SIG-M5 (cell line): ENCODE measurements around the gene PIGS.
"Not testable (repeated sequence)": the region's sequence is repeated elsewhere in the genome, so short reads cannot be mapped to it uniquely, and the experiment has no call there.

Source experiments
- DNase-seq: peaks from one replicate; lab custom pipeline; 2025; lab: John Stamatoyannopoulos, UW

PIGS gene

GRCh38 chr17:28529013-28529400 lies 42.3 kb downstream of the PIGS start:
- no peak for DNase-seq

DNA sequence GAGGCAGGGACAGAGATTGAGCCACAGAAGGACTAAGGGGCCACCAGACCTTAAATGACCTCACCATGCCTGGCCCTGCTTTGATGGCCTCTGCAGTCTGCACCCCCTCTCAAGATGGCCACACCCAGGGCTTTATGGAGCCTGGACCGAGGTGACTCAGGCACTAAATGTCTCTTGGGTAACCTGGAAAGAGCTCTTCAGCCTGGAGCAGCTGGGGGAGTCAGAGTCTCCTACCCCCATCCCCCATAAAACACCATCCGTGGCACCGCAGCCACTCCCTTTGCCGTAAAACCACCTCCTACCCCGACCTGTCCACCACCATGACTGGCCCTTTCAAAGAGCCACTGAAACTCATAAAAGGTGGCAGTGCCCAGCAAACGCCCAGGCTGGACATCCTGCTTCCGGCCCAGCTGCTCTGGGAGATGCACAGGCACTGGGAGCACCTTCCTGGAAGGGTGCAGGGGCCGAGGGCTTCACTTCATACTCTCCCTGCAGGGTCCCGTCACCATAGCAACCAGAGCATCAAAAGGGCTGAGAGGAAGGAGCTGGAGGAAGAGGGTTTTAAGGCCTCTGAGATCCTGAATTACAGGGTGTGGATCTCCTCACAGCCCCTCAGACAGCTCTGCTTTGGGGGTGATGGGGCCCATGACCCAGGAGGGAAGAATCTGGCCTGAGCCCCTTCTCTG lies 42.9 kb downstream of the PIGS start:
- DNase-seq = no peak

GRCh38 chr17:28527859-28528258 lies 43.5 kb downstream of the PIGS start:
- no peak for DNase-seq

- DNase-seq = no peak
Measured at GRCh38 chr17:28527181-28527681, 44.1 kb downstream of the PIGS start.

DNA sequence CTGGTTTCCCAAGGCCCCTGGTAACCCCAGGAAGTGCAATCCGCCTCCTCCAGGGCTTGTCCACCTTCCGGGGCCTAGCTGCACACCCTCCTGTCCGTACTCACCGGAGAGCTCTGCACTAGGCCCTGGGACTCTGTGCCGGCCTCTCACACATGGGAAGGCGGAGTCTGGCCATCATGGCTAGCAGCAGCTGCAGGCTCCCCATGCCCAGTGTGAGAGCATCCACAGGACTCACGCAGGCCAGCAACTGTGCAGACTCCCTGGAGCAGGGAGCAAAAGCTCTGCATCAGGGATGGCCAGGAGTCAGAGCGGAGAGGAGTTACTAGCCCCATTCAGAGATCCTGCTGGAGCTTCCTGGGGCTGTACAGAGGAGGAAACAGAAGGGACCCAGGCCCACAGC lies 44.9 kb downstream of the PIGS start:
- DNase-seq = no peak

DNA sequence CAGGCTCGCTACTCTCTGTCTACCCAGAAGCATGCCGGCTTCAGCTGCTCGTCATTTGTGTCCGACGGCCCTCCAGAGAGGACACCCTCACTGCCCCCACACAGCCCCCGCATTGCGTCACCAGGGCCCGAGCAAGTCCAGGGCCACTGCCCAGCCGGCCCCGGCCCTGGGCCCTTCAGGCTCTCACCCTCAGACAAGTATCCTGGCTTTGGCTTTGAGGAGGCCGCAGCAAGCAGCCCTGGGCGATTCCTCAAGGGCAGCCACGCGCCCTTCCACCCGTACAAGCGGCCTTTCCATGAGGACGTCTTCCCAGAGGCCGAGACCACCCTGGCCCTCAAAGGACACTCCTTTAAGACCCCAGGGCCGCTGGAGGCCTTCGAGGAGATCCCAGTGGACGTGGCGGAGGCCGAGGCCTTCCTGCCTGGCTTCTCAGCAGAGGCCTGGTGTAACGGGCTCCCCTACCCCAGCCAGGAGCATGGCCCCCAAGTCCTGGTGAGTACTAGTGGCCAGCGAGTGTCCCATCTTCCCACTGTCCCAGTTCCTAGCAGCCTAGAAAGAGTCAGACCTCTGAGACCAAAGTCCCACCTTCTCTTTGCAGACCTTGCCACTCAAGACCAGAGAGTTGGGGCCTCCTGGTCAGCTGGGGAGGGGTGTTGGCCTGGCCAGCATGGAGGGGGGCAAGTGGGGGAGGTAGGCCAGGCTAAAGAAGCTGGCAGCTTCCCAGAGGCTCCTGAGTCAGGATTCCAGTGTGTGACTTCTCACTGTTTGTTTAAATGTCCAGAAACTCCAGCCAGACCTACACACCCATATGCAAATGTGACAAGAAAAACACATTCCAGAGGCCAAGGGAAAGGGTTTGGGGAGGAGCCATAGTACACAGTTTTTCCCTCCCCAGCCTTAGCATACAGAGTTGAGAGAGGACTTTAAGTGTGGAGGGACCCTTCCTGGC lies 46.6 kb downstream of the PIGS start:
- no peak for DNase-seq

GRCh38 chr17:28523876-28524275 lies 47.4 kb downstream of the PIGS start:
- DNase-seq = no peak

DNA sequence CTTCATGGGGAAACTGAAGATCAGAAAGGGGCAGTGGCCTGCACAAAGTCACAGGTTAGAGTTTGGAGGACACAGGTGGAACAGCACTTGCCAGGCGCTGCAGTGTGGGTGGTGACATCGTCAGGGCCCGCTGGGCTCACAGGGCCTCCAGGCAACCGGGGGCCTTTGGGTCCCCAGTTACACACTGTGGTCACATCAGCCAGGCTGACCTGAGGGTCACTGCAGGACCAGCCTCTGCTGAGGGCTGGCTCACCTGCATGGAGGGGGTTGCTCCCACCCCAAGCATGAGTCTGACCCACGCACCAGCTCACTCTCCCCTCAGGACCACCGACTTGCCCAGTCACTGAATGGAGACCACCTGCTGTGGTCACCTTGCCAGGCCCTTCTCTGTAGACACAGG lies 48.1 kb downstream of the PIGS start:
- no peak for DNase-seq

DNA sequence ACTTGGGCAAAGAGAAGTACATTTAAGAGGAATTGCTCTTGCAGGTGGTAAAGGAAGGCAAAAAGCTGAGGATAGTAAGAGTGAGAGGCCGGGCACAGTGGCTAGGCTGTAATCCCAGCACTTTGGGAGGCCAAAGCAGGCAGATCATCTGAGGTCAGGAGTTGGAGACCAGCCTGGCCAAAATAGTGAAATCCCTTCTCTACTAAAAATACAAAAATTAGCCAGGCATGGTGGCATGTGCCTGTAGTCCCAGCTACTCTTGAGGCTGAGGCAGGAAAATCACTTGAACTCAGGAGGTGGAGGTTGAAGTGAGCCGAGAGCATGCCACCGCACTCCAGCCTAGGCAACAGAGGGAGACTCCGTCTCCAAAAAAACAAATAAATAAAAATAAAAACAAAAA lies 49.0 kb downstream of the PIGS start:
- not testable (repeated sequence) for DNase-seq

DNA sequence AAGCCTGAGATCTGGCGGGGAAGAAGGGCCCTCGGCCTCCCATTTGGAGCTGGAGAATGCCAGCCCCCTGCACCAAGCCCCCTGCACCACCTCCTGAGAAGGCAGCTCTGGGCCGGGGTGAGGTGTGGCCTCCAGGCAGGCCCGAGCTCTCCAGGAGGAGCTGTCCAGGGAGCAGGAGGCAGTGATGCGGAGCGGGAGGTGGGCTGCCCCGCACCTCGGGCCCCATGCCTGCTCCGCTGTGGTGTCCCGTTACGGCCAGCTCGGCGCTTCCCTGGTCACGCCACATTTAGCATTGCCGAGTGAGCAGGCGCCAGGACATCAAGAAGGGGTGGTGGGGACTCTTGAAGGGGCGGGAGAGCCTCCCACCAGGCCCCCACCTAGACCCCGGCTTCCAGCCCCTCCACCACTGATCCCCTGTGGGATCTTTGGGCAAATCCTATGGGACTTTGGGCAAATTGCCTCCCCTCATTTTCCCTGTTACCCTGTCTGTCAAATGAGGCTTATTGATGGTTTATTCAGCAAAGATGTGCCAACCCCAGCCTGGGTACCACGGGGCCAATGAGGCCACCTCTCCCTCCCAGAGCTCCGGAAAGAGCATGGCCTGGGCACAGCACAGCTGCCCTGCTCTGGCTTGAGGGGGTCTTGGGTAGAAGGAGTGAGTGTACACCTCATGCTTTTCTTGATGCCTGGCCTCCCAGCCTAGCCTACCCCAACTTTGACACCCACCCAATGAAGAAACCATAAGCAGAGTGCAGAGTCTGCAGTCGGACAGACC lies 49.8 kb downstream of the PIGS start:
- no peak for DNase-seq

GRCh38 chr17:28520687-28521086 lies 50.6 kb downstream of the PIGS start:
- DNase-seq = no peak

DNA sequence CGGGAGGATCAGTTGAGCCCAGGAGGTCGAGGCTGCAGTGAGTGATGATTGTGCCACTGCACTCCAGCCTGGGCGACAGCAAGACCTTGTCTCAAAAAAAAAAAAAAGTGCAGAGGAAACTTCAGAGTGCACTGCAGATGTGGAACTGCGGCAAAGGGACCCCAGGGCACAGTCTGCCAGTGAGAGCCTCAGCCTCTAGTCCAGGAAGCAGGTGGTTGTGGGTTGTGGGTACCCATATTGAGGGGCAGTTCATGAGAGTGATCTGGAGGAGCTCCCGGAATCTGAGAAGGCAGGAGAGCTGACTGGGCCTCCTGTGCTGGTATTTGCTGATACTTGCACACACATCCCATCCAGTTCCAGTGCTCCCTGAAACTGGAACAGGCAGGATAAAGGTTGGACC lies 52.1 kb downstream of the PIGS start:
- no peak for DNase-seq

DNA sequence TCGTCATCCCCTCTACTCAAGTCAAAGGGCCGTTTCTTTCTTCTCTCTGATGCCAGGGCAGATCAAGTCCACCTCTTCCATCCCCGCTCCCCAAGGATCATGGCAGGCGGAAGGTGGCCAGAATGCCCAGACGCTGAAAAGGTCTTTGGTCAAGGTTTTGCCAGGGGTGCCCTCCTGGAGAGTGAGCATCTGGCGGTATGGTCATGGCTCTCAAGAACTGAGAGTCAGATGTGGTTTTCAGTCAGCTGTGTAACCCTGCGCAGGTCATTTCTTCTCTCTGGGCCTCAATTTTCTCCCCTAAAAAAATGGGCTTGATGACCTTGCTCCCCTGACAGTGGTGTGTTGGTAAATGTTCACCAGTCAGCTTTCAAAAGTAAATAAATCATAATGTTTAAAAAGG lies 52.7 kb downstream of the PIGS start:
- no peak for DNase-seq

DNA sequence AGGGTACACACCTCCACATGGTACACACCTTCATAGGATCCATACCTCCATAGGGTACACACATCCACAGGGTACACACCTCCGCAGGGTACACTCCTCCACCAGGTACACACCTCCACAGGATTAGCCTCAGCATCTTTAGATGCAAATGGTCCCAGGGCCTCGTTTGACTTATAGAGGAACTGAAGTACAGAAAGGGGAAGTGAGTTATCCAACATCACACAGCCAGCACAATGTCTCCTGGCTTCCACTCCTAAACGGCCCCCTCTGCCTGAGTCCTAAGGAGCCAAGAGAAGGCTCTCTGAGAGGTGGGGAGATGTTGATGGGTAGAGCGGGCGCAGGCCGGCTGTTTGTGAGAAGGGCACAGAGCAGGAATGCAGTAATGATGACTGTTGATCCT lies 53.2 kb downstream of the PIGS start:
- peak; percentile 56 for DNase-seq

GRCh38 chr17:28515518-28515917 lies 55.8 kb downstream of the PIGS start:
- no peak for DNase-seq

DNA sequence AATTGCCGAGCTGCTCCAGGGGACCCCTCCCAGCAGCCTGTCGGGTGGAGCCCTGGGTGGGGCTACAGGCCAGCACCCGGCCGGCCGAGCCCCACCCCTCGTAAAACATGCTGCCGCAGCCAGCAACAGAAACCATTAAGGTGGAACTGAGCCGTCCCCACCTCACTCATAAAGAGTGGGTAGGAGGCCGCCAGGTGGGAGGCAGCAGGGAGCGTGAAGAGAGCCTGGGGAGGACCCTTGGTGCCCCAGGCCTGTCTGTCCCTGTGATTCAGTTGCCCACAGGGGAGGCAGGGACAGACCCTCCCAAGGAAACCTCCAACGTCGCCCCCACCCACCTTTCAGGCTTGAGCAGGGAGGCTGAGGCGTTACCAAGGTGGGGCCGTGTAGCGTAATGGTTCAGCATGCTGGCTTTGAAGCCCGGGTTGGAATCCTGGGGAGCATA lies 56.7 kb downstream of the PIGS start:
- DNase-seq = no peak

GRCh38 chr17:28513476-28513875 lies 57.8 kb downstream of the PIGS start:
- no peak for DNase-seq

- DNase-seq = no peak
Measured at GRCh38 chr17:28511858-28512461, 59.4 kb downstream of the PIGS start.

- DNase-seq = no peak
Measured at GRCh38 chr17:28509789-28510188, 61.5 kb downstream of the PIGS start.

DNA sequence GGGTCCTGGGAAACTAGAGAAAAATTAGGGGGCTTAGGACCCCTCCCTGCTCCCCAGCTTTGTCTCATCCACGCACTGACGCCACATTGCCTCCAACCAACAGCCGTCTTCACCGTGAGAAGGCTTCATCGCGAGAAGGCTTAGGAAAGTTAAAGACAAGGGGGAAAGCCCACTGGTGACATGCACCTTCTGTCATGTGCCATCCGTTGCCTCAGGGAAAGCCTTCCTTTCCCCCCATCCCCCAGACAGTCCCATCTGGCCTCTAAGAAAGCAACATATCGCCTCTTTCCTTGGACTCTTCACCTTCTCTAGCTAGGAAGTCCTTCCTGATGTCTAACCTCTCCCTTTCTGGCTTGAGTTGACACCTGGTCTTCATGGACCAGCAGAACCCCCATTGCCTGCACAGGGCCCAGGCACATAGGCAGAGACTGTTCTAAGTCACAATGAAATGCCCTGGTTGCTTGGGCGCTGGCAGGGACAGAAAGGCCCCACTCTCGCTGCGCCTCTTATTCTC lies 63.1 kb downstream of the PIGS start:
- DNase-seq = no peak

DNA sequence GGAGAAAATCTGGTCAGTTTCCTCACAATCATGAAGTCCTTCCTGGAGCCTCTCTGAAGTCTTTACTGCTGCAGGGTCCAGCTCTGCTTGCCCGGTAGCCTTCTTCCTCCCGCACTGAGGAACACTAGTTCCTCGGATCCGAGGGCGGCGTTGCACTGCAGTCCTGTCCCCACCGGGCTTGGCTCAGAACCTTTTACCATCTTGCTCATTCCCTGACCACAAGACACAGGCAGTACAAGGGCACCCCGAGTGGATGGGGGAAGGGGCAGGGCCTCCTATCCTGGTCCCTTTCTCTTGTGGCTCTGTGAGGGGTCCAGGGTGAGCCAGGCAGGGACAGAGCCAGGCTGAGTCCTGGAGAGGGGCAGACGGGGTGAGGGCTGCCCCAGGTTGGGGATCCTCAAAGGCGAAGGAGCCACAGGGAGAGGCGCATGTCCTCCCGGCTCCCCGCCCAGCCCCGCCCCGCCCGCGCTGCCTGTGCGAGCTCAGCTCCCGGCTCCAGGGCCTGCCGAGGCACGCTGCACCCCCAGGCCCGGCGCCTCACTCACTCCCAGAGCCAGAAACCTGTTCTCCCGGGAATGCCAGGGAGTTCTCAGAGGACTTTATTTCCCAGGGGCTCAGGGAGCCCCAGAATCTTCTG lies 63.6 kb downstream of the PIGS start:
- DNase-seq = no peak
